Neural progenitor cell (in vitro differentiated cells): ENCODE data around the gene CELF4.

Experiments
- CTCF ChIP-seq: fragments of 200-600 bp; sonication (generic); IDR thresholded peaks from 2 replicates; pipeline ENCODE4 v1.5.1; 2017; ENCODE audit warnings: antibody characterized with exemption, mild to moderate bottlenecking
- EZH2 ChIP-seq: fragments of 200-600 bp; sonication (generic); IDR thresholded peaks from 2 replicates; pipeline ENCODE4 v1.6.1; 2017; ENCODE audit warnings: antibody characterized with exemption, mild to moderate bottlenecking, moderate library complexity

- TF ChIP-seq CTCF (no peak), EZH2 (no peak)
Measured at GRCh38 chr18:37435150-37435867, 130.3 kb downstream of the CELF4 start.
